ENCODE results near the gene ABCA1.
"Not testable (repeated sequence)": the region's sequence is repeated elsewhere in the genome, so short reads cannot be mapped to it uniquely, and the experiment has no call there.

Gene ABCA1

GRCh38 chr9:104783588-104783987 lies 144.4 kb downstream of the ABCA1 start:
- no peak for DNase-seq

GRCh38 chr9:104780796-104781395 lies 147.1 kb downstream of the ABCA1 start:
- DNase-seq, result peak; percentile 64

- peak; percentile 62 for DNase-seq
Measured at GRCh38 chr9:104779946-104780535, 147.9 kb downstream of the ABCA1 start.

GRCh38 chr9:104779334-104779733 lies 148.6 kb downstream of the ABCA1 start:
- DNase-seq, result no peak

GRCh38 chr9:104778802-104779201 lies 149.2 kb downstream of the ABCA1 start:
- DNase-seq, result no peak

GRCh38 chr9:104776797-104777196 lies 151.2 kb downstream of the ABCA1 start:
- DNase-seq, result no peak

GRCh38 chr9:104775976-104776375 lies 152.0 kb downstream of the ABCA1 start:
- DNase-seq, result no peak

GRCh38 chr9:104775574-104775936 lies 152.4 kb downstream of the ABCA1 start:
- no peak for DNase-seq

GRCh38 chr9:104774831-104775573 lies 153.0 kb downstream of the ABCA1 start:
- DNase-seq, result peak; percentile 91

GRCh38 chr9:104774132-104774531 lies 153.8 kb downstream of the ABCA1 start:
- peak; percentile 35 for DNase-seq

- peak; percentile 88 for DNase-seq
Measured at GRCh38 chr9:104772714-104773510, 155.0 kb downstream of the ABCA1 start.

- DNase-seq, result peak; percentile 50
Measured at GRCh38 chr9:104769655-104770054, 158.3 kb downstream of the ABCA1 start.

GRCh38 chr9:104769029-104769428 lies 158.9 kb downstream of the ABCA1 start:
- not testable (repeated sequence) for DNase-seq

GRCh38 chr9:104767507-104767906 lies 160.4 kb downstream of the ABCA1 start:
- no peak for DNase-seq

- DNase-seq, result no peak
Measured at GRCh38 chr9:104766025-104766424, 161.9 kb downstream of the ABCA1 start.

GRCh38 chr9:104765138-104765537 lies 162.8 kb downstream of the ABCA1 start:
- DNase-seq, result no peak

GRCh38 chr9:104758974-104759373 lies 169.0 kb downstream of the ABCA1 start:
- DNase-seq, result no peak

- DNase-seq, result no peak
Measured at GRCh38 chr9:104750185-104750767, 177.7 kb downstream of the ABCA1 start.

GRCh38 chr9:104748359-104749031 lies 179.5 kb downstream of the ABCA1 start:
- no peak for DNase-seq

- DNase-seq, result peak; percentile 84
Measured at GRCh38 chr9:104747565-104748358, 180.2 kb downstream of the ABCA1 start, which contains the start of gene NIPSNAP3A. Gene NIPSNAP3A, plus strand, starts transcription at chr9:104747683. Its CDS starts 110 bp downstream, at chr9:104747793.

- no peak for DNase-seq
Measured at GRCh38 chr9:104747245-104747564, 180.8 kb downstream of the ABCA1 start.

GRCh38 chr9:104746798-104747197 lies 181.2 kb downstream of the ABCA1 start:
- DNase-seq, result no peak
